Duodenal mucosa (tissue), 2 donors: ENCODE results near the gene CSHL1.

Source experiments
- H3K27ac ChIP-seq: one replicate; pipeline ENCODE4 v1.7.0; 2013; ENCODE audit warnings: low read depth, low read length
- H3K27me3 ChIP-seq, 2 donors: one replicate each; pipeline ENCODE4 v1.7.0; 2013; ENCODE audit warnings: low read length in 2 of 2, control low read depth in 1 of 2; ENCODE audit not compliant: insufficient read depth in 2 of 2, control insufficient read depth in 1 of 2
- H3K36me3 ChIP-seq, 2 donors: one replicate each; pipeline ENCODE4 v1.7.0; 2013; ENCODE audit warnings: low read length in 2 of 2, control low read depth in 1 of 2; ENCODE audit not compliant: insufficient read depth in 2 of 2, control insufficient read depth in 1 of 2
- H3K4me1 ChIP-seq, 2 donors: one replicate each; pipeline ENCODE4 v1.7.0; 2013; ENCODE audit warnings: low read length in 2 of 2, control low read depth in 1 of 2; ENCODE audit not compliant: insufficient read depth in 2 of 2, control insufficient read depth in 1 of 2
- H3K4me3 ChIP-seq, 2 donors: one replicate each; pipeline ENCODE4 v1.7.0; 2013; ENCODE audit warnings: low read length in 2 of 2, low read depth in 1 of 2
- H3K9ac ChIP-seq, 2 donors: one replicate each; pipeline ENCODE4 v1.7.0; 2013; ENCODE audit warnings: low read length in 2 of 2, low read depth in 1 of 2
- H3K9me3 ChIP-seq, 2 donors: one replicate each; pipeline ENCODE4 v1.7.0; 2013; ENCODE audit warnings: low read length in 2 of 2, control low read depth in 1 of 2; ENCODE audit not compliant: control insufficient read depth in 1 of 2

Gene CSHL1

GRCh38 chr17:63948521-63948920 lies 37.5 kb upstream of the CSHL1 start:
- H3K27ac ChIP-seq = no peak overlapping the region

GRCh38 chr17:63947711-63948330 lies 36.8 kb upstream of the CSHL1 start:
- no peak overlapping the region for H3K9ac ChIP-seq
- no peaks in the 10 kb centered on the region for H3K27me3 ChIP-seq
- H3K27ac ChIP-seq = no peak overlapping the region
- H3K36me3 ChIP-seq = no peaks in the 10 kb centered on the region
- H3K4me3 ChIP-seq = no peak overlapping the region
- peaks cover 0 to 3% of the 10 kb centered on the region in 2 donors for H3K4me1 ChIP-seq
- H3K9me3 ChIP-seq = no peaks in the 10 kb centered on the region

More at GRCh38 chr17:63948521-63948920, 37.5 kb upstream of the CSHL1 start:
- Histone ChIP-seq H3K36me3 (no peaks in the 10 kb centered on the region), H3K27me3 (no peaks in the 10 kb centered on the region), H3K9ac (no peak overlapping the region), H3K4me1 (peaks cover 0 to 3% of the 10 kb centered on the region in 2 donors), H3K9me3 (no peaks in the 10 kb centered on the region), H3K4me3 (no peak overlapping the region)

- Histone ChIP-seq H3K4me1 (peaks cover 0 to 3% of the 10 kb centered on the region in 2 donors), H3K36me3 (no peaks in the 10 kb centered on the region), H3K9ac (no peak overlapping the region), H3K27ac (no peak overlapping the region), H3K27me3 (no peaks in the 10 kb centered on the region), H3K9me3 (no peaks in the 10 kb centered on the region), H3K4me3 (peak overlapping the region in 1 of 2 donors; percentile 36)
Measured at GRCh38 chr17:63946440-63947363, 35.6 kb upstream of the CSHL1 start.

- Histone ChIP-seq H3K9me3 (no peaks in the 10 kb centered on the region), H3K9ac (no peak overlapping the region), H3K27me3 (no peaks in the 10 kb centered on the region), H3K36me3 (no peaks in the 10 kb centered on the region), H3K4me1 (peaks cover 0 to 3% of the 10 kb centered on the region in 2 donors), H3K27ac (no peak overlapping the region), H3K4me3 (no peak overlapping the region)
Measured at GRCh38 chr17:63945784-63946439, 34.9 kb upstream of the CSHL1 start.

GRCh38 chr17:63944736-63945499 lies 33.9 kb upstream of the CSHL1 start:
- Histone ChIP-seq H3K27ac (no peak overlapping the region), H3K36me3 (no peaks in the 10 kb centered on the region), H3K4me1 (peaks cover 0 to 3% of the 10 kb centered on the region in 2 donors), H3K9ac (no peak overlapping the region), H3K9me3 (no peaks in the 10 kb centered on the region), H3K4me3 (no peak overlapping the region), H3K27me3 (no peaks in the 10 kb centered on the region)

- H3K9me3 ChIP-seq = no peaks in the 10 kb centered on the region
- H3K4me1 ChIP-seq = peaks cover 0 to 3% of the 10 kb centered on the region in 2 donors
- no peaks in the 10 kb centered on the region for H3K36me3 ChIP-seq
- no peak overlapping the region for H3K9ac ChIP-seq
- H3K27ac ChIP-seq = no peak overlapping the region
- no peak overlapping the region for H3K4me3 ChIP-seq
- no peaks in the 10 kb centered on the region for H3K27me3 ChIP-seq
Measured at GRCh38 chr17:63943745-63944144, 32.7 kb upstream of the CSHL1 start.

- no peaks in the 10 kb centered on the region for H3K27me3 ChIP-seq
- no peaks in the 10 kb centered on the region for H3K36me3 ChIP-seq
- no peak overlapping the region for H3K4me3 ChIP-seq
- peaks cover 0 to 3% of the 10 kb centered on the region in 2 donors for H3K4me1 ChIP-seq
- H3K27ac ChIP-seq = no peak overlapping the region
- H3K9ac ChIP-seq = no peak overlapping the region
- H3K9me3 ChIP-seq = no peaks in the 10 kb centered on the region
Measured at GRCh38 chr17:63942309-63942985, 31.4 kb upstream of the CSHL1 start.

- Histone ChIP-seq H3K27ac (no peak overlapping the region), H3K27me3 (no peaks in the 10 kb centered on the region), H3K36me3 (no peaks in the 10 kb centered on the region)
Measured at GRCh38 chr17:63941751-63942150, 30.7 kb upstream of the CSHL1 start.

GRCh38 chr17:63941162-63941561 lies 30.1 kb upstream of the CSHL1 start:
- Histone ChIP-seq H3K4me1 (no peaks in the 10 kb centered on the region), H3K9ac (no peak overlapping the region), H3K27me3 (no peaks in the 10 kb centered on the region), H3K36me3 (no peaks in the 10 kb centered on the region), H3K4me3 (no peak overlapping the region), H3K9me3 (no peaks in the 10 kb centered on the region), H3K27ac (no peak overlapping the region)

More at GRCh38 chr17:63941751-63942150, 30.7 kb upstream of the CSHL1 start:
- H3K9me3 ChIP-seq = no peaks in the 10 kb centered on the region
- H3K4me3 ChIP-seq = no peak overlapping the region
- no peak overlapping the region for H3K9ac ChIP-seq
- H3K4me1 ChIP-seq = peaks cover 0 to 3% of the 10 kb centered on the region in 2 donors
